ENCODE results near the gene IGF2BP2. TPM values are rescaled to one million over a fixed set of nuclear protein-coding genes. Genes with fewer than 3 reads are reported as not detected.

The IGF2BP2 gene
- total RNA-seq, 1 donor = 8.4 TPM

GRCh38 chr3:185728630-185729336, 96.1 kb downstream of the IGF2BP2 start:
- Histone ChIP-seq H3K27me3 (ENCODE audit: insufficient read depth, low read length) (no peaks in the 10 kb centered on the region), H3K9me3 (ENCODE audit: low read depth, low read length) (no peaks in the 10 kb centered on the region), H3K4me3 (ENCODE audit: low read length) (no peak overlapping the region), H3K4me1 (ENCODE audit: insufficient read depth, low read length) (peaks cover 23% of the 10 kb centered on the region)

- Histone ChIP-seq H3K9me3 (ENCODE audit: low read depth, low read length) (no peaks in the 10 kb centered on the region), H3K4me3 (ENCODE audit: low read length) (no peak overlapping the region), H3K27me3 (ENCODE audit: insufficient read depth, low read length) (no peaks in the 10 kb centered on the region), H3K4me1 (ENCODE audit: insufficient read depth, low read length) (peaks cover 20% of the 10 kb centered on the region)
These were observed 97.0 kb downstream of the IGF2BP2 start for GRCh38 chr3:185727873-185728272.

GRCh38 chr3:185726254-185726967, 98.4 kb downstream of the IGF2BP2 start:
- peaks cover 20% of the 10 kb centered on the region for H3K4me1 ChIP-seq (ENCODE audit: insufficient read depth, low read length)
- no peaks in the 10 kb centered on the region for H3K9me3 ChIP-seq (ENCODE audit: low read depth, low read length)
- H3K4me3 ChIP-seq (ENCODE audit: low read length) = no peak overlapping the region
- no peaks in the 10 kb centered on the region for H3K27me3 ChIP-seq (ENCODE audit: insufficient read depth, low read length)

- peaks cover 15% of the 10 kb centered on the region for H3K4me1 ChIP-seq (ENCODE audit: insufficient read depth, low read length)
- no peak overlapping the region for H3K4me3 ChIP-seq (ENCODE audit: low read length)
- H3K9me3 ChIP-seq (ENCODE audit: low read depth, low read length) = no peaks in the 10 kb centered on the region
- H3K27me3 ChIP-seq (ENCODE audit: insufficient read depth, low read length) = no peaks in the 10 kb centered on the region
These were observed 100.1 kb downstream of the IGF2BP2 start for GRCh38 chr3:185724761-185725160.

- no peaks in the 10 kb centered on the region for H3K9me3 ChIP-seq (ENCODE audit: low read depth, low read length)
- peaks cover 12% of the 10 kb centered on the region for H3K4me1 ChIP-seq (ENCODE audit: insufficient read depth, low read length)
- H3K4me3 ChIP-seq (ENCODE audit: low read length) = no peak overlapping the region
- H3K27me3 ChIP-seq (ENCODE audit: insufficient read depth, low read length) = no peaks in the 10 kb centered on the region
These were observed 100.6 kb downstream of the IGF2BP2 start for GRCh38 chr3:185724251-185724650.

- peaks cover 3% of the 10 kb centered on the region for H3K4me1 ChIP-seq (ENCODE audit: insufficient read depth, low read length)
These were observed 102.0 kb downstream of the IGF2BP2 start for GRCh38 chr3:185722881-185723280.

GRCh38 chr3:185721970-185722369, 102.9 kb downstream of the IGF2BP2 start:
- Histone ChIP-seq H3K27me3 (ENCODE audit: insufficient read depth, low read length) (no peaks in the 10 kb centered on the region), H3K4me1 (ENCODE audit: insufficient read depth, low read length) (peaks cover 12% of the 10 kb centered on the region), H3K4me3 (ENCODE audit: low read length) (no peak overlapping the region), H3K9me3 (ENCODE audit: low read depth, low read length) (no peaks in the 10 kb centered on the region)

More at GRCh38 chr3:185722881-185723280, 102.0 kb downstream of the IGF2BP2 start:
- H3K4me3 ChIP-seq (ENCODE audit: low read length) = no peak overlapping the region
- no peaks in the 10 kb centered on the region for H3K27me3 ChIP-seq (ENCODE audit: insufficient read depth, low read length)
- no peaks in the 10 kb centered on the region for H3K9me3 ChIP-seq (ENCODE audit: low read depth, low read length)

- Histone ChIP-seq H3K9me3 (ENCODE audit: low read depth, low read length) (no peaks in the 10 kb centered on the region), H3K4me3 (ENCODE audit: low read length) (no peak overlapping the region), H3K4me1 (ENCODE audit: insufficient read depth, low read length) (peaks cover 12% of the 10 kb centered on the region), H3K27me3 (ENCODE audit: insufficient read depth, low read length) (no peaks in the 10 kb centered on the region)
These were observed 104.5 kb downstream of the IGF2BP2 start for GRCh38 chr3:185720326-185720725.

- no peak overlapping the region for H3K4me3 ChIP-seq (ENCODE audit: low read length)
- H3K4me1 ChIP-seq (ENCODE audit: insufficient read depth, low read length) = peaks cover 12% of the 10 kb centered on the region
- H3K27me3 ChIP-seq (ENCODE audit: insufficient read depth, low read length) = no peaks in the 10 kb centered on the region
- H3K9me3 ChIP-seq (ENCODE audit: low read depth, low read length) = no peaks in the 10 kb centered on the region
These were observed 105.9 kb downstream of the IGF2BP2 start for GRCh38 chr3:185718736-185719593.

- Histone ChIP-seq H3K9me3 (ENCODE audit: low read depth, low read length) (no peaks in the 10 kb centered on the region), H3K4me3 (ENCODE audit: low read length) (no peak overlapping the region), H3K27me3 (ENCODE audit: insufficient read depth, low read length) (no peaks in the 10 kb centered on the region), H3K4me1 (ENCODE audit: insufficient read depth, low read length) (peaks cover 18% of the 10 kb centered on the region)
These were observed 107.0 kb downstream of the IGF2BP2 start for GRCh38 chr3:185717627-185718402.

GRCh38 chr3:185717121-185717520, 107.7 kb downstream of the IGF2BP2 start:
- Histone ChIP-seq H3K4me3 (ENCODE audit: low read length) (no peak overlapping the region), H3K27me3 (ENCODE audit: insufficient read depth, low read length) (no peaks in the 10 kb centered on the region), H3K4me1 (ENCODE audit: insufficient read depth, low read length) (peaks cover 18% of the 10 kb centered on the region), H3K9me3 (ENCODE audit: low read depth, low read length) (no peaks in the 10 kb centered on the region)

- Histone ChIP-seq H3K9me3 (ENCODE audit: low read depth, low read length) (no peaks in the 10 kb centered on the region), H3K4me3 (ENCODE audit: low read length) (no peak overlapping the region), H3K4me1 (ENCODE audit: insufficient read depth, low read length) (peaks cover 19% of the 10 kb centered on the region), H3K27me3 (ENCODE audit: insufficient read depth, low read length) (no peaks in the 10 kb centered on the region)
These were observed 108.3 kb downstream of the IGF2BP2 start for GRCh38 chr3:185716436-185717108.

- Histone ChIP-seq H3K27me3 (ENCODE audit: insufficient read depth, low read length) (no peaks in the 10 kb centered on the region), H3K4me3 (ENCODE audit: low read length) (no peak overlapping the region), H3K4me1 (ENCODE audit: insufficient read depth, low read length) (peaks cover 26% of the 10 kb centered on the region), H3K9me3 (ENCODE audit: low read depth, low read length) (no peaks in the 10 kb centered on the region)
These were observed 109.8 kb downstream of the IGF2BP2 start for GRCh38 chr3:185715091-185715490.

- no peaks in the 10 kb centered on the region for H3K9me3 ChIP-seq (ENCODE audit: low read depth, low read length)
- H3K27me3 ChIP-seq (ENCODE audit: insufficient read depth, low read length) = no peaks in the 10 kb centered on the region
- H3K4me3 ChIP-seq (ENCODE audit: low read length) = no peak overlapping the region
- H3K4me1 ChIP-seq (ENCODE audit: insufficient read depth, low read length) = peaks cover 26% of the 10 kb centered on the region
These were observed 110.8 kb downstream of the IGF2BP2 start for GRCh38 chr3:185714085-185714484.

Measured in mononuclear cell (primary cell).